Measurements from ENCODE around the gene ADGRA1.

- TF ChIP-seq EZH2 (optimal IDR thresholded peaks at IDR 0.05; ENCODE audit: low read depth, low read length): no peak
- no peak for TF ChIP-seq CTCF (IDR thresholded peaks at IDR 0.05; ENCODE audit: low read length)
Observed at GRCh38 chr10:133124357-133125211, 36.9 kb downstream of the ADGRA1 start.

All from MM.1S (cell line).